CD1c-positive myeloid dendritic cell (primary cell): Measurements from ENCODE around the gene DAAM1.

Experiments used
- DNase-seq: peaks from one replicate; pipeline ENCODE4 v3.0.0-alpha.2; 2016; ENCODE audit errors: extremely low spot score

DAAM1 gene

DNA sequence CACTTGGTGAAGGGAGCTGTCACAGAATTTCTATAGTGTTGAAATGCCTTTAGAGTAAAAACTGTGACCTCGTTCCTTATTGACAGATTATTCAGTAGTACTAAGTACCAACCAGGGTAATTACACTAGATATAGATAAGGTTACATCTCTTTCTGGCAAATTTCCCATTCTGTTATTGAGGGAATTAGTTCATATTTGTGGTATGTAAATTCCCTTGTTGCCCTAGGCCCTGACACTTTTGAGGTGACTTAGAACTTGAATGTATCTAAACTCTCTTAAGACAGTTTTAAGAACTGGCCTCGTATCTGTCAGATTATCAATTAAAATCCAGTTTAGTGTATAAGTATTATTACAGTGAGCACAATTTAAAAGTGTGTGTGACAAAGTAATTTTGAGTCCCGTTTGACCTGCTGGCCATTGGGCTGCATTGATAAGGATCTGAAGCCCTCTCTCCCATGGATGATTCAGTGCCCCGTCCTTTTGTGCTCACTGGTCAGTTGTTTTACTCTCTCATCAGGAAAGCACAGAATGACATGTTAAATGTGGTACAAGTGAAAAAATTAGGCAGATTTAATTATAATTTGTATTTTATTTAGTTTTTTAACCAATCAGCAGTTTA, 153.5 kb downstream of the DAAM1 start:
- DNase-seq = no peak

DNA sequence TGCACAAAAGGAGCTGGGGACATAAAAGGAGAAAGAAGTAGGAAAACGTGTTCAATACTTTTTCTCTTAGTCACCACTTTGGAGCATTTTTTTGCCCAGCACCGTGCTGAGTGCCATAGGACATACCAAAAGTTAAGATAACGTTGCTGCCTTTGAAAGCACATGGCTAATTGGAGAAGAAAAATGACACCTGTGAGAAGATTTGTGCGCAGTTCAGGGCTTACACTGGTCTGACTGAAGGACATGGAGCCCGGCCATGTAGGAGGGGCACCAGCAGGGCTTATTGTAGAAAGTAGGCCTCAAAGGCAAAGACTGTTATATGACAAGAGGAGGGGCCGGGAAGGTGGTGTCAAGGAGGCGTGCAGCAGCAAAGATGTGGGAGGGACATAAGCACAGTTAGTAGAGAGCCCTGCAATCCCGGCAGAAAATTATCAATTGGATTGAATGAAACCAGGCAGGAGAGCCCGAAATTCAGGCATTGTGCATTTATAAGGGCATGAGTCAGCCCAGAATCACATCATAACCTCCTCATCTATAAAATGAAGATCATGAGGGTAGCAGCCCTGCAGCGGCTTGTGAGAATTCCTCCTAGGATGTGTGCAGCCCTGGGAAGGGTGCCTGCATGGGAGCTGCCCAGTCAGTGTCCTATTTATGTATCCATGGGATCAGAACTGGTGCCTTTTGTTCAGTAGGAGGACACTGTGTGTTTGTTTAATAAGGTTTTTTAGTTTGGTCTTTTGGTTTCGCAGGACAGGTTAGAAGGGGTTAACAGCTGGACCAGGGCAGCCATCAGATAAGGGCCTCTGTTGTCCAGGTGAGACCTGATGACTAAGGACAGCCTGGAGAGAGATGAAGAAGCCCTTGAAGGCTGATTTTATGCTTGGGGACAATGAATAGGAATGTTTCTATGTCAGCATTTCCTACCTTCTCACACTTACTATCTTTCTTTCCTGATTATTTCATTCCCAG, 154.3 kb downstream of the DAAM1 start:
- no peak for DNase-seq

DNA sequence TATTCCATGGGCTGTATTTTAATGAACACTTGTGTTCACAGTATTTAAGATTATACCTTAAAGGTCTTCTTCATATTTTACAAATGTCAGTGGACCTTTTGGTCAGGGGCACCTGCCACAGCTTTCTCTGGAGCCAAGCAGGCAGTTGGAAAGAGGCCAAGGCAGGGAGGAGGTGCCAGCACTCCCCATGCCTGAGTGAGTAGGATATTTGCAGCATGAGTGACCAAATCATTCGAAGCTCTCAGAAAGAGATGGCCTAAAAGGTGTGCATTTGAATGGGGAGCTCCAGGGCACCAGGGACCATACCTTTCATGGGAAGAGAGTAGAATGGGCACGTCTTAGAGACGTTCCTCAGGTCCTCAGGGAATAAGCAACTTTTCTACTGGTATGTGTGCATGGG, 155.1 kb downstream of the DAAM1 start:
- DNase-seq = no peak

DNA sequence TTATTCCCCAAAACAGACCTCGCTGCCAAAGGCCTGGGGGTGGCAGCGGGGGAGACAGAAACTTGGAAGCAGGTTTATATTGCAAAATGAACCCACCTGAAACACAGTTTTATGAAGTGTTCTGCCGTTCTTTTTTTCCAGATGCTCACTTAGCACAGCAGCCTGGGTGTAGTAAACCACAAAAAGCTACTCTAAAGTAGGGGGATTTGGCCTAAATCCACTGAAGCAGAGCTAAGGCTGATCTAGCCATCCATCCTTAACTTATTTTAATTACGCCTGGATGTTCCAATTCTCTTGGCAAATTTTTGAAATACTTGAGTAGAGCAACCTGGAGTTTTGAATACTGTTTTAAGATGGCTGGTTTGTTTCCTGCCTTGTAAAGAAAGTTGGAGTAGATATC, 155.5 kb downstream of the DAAM1 start:
- no peak for DNase-seq

DNA sequence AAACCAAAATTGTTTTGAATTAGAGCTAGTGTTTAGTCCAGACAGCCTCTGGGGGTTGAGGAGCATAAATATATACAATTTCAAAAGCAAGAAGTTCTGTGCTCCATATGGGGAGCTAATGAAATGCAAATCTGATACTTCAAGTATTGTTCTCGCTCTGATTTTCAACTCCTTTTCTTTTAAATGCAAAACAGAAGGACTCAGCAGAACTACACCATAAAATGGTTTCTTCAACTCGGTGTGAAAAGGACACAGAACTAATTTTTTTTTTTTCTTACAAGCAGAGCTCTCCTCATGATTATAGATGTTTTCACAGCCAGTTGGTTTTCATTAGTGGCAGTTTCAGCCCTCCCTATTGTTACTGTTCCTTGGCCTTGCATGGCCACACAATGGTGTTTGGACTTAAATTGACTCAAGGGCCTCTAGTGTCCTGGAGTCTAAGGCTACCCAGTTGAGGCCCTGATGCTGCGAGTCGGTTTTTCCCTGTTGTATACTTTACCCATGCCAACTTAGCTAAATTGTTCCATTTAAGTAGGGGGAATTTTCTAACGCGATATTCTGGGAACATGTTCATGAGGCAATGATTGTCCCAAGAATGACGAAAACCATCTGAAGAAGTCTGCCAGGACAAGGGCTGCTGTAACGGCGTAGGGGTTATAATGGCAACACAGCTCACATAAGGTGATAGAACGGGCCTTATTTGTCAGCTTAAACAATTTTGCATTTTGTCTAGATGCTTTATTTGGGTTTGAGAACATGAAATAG, 156.4 kb downstream of the DAAM1 start:
- no peak for DNase-seq

DNA sequence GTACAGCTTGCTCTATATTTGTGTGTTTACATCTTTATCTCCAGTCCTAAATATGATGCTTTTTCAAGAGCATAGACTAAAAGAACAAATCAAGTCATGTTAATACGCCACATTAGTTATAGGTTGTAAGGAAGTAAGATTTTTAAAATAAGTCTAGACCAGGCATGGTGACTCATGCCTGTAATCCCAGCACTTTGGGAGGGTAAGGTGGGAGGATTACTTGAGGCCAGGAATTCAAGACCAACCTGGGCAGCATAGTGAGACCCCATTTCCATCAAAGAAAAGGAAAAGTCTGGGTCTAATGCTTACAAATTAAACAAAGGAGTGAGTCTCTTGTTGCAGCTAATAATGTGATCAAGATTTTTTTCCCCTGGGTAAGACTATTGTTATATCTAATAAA, 157.9 kb downstream of the DAAM1 start:
- no peak for DNase-seq

- DNase-seq = no peak
These were observed 158.5 kb downstream of the DAAM1 start for GRCh38 chr14:59346796-59347510.

DNA sequence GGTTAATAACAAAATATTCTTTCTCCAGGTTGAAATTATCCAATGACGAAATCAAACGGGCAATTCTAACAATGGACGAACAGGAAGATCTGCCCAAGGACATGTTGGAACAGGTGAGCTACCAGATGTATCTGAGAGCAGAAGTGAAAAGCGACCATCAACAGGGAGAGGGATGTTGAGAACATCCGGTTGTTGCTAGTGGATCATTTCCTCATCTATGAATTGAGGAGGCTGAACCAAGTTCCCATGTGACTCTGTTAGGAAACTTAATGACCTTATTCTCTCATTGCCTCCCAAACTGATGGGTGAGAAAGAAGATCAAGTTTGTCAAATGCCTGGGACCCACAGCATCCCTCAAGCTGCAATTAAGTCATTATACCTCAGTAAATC, 159.0 kb downstream of the DAAM1 start:
- DNase-seq = peak; percentile 18

DNA sequence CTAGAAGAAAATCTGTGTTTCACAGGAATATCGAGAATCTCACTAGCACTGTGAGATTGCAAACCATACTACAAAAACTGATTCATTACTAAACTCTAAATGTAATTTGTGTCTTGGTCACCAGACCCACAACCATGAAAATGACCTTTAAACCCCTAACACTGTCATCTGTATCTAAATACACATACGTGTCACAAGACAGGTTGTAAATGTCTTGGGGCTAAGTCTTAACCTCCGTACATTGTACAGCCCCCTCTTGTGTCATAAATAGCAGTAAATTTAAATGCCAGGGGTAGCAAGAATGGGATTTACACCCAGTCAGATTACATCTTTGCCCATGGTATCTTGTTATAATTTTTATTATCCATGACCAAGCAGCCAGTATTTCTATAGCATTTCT, 159.4 kb downstream of the DAAM1 start:
- DNase-seq = no peak

DNA sequence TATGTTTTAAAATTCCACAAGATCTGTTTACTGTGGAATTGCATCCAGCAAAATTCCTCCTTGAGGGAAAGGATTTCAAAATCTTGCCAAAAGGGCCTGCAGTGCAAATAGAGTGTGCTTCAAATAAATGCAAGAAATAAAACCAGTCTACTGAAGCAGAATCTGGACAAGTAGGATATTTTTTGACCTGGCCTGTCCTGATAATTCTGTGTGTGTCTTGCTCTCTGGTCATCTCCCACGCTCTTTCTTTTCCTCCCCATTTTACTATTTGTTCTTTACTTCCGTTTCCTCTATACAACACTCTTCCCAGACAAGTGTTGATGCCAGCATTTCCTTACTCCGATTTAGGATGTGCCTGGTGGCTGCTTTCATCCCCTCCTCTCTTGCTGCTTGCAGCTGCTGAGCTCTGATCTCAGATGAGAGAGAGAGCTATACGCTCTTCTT, 160.8 kb downstream of the DAAM1 start:
- DNase-seq = no peak

GRCh38 chr14:59352961-59353360, 164.5 kb downstream of the DAAM1 start:
- no peak for DNase-seq

GRCh38 chr14:59354666-59355065, 166.2 kb downstream of the DAAM1 start:
- DNase-seq = no peak

- DNase-seq = no peak
These were observed 166.6 kb downstream of the DAAM1 start for GRCh38 chr14:59355091-59355490.

DNA sequence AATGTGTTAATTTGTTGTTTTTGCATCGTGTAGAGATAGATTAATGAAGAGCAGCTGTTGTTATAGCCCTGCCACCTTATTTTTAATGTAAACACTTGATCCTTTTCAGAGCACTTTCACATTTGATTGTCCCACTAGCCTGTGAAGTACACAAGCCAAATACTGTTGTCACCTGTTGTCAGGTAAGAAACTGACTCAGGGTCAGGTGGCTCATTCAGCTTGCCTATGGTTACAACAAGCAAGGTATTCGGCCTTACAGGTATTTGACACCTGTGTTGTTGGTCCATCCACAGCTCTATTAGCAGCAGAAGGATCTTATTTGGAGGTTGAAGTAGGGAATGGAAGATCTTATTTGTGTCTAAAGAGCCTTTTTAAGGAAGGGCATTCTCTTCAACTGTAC, 167.8 kb downstream of the DAAM1 start:
- DNase-seq = no peak

- DNase-seq = no peak
These were observed 168.3 kb downstream of the DAAM1 start for GRCh38 chr14:59356767-59357166.

DNA sequence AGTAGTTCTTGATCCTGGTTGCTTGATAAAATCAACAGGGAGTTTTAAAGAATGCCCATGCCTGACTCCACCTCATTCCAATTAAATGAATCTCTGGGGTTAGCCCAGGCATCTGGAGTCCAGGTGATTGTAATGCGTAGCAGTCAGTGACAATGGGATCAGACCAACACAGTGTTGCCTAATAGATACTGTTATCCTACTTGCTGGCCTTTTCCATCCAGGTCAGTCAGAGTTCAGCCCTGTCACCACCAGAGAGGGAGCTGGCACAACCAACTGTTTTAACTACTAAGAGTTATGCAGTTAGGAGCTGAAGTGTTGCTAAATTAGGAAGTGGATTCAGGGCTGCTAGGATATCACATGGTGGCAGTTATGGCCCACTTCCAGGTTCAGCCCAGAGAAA, 169.6 kb downstream of the DAAM1 start:
- DNase-seq = peak; percentile 8

GRCh38 chr14:59358784-59359183, 170.3 kb downstream of the DAAM1 start:
- no peak for DNase-seq

- peak; percentile 51 for DNase-seq
These were observed 171.1 kb downstream of the DAAM1 start for GRCh38 chr14:59359431-59360124.

DNA sequence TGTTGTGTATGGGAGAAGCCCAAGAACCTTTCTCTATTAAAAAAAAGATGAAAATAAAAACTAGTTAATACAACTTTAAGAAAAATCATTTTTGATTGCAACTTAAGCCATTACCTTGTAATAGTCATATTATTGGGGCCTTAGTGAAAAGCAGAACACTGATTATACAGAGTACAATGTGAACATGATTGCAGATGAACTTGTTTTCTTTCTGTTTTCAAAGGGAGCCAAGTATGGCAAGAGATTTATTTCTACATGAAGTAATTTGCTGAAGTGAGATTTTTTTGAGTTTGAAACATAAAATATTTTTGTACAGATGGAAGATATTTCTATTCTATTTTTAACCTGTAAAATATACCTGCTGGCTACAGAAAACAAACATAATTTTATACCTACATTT, 171.8 kb downstream of the DAAM1 start:
- no peak for DNase-seq

DNA sequence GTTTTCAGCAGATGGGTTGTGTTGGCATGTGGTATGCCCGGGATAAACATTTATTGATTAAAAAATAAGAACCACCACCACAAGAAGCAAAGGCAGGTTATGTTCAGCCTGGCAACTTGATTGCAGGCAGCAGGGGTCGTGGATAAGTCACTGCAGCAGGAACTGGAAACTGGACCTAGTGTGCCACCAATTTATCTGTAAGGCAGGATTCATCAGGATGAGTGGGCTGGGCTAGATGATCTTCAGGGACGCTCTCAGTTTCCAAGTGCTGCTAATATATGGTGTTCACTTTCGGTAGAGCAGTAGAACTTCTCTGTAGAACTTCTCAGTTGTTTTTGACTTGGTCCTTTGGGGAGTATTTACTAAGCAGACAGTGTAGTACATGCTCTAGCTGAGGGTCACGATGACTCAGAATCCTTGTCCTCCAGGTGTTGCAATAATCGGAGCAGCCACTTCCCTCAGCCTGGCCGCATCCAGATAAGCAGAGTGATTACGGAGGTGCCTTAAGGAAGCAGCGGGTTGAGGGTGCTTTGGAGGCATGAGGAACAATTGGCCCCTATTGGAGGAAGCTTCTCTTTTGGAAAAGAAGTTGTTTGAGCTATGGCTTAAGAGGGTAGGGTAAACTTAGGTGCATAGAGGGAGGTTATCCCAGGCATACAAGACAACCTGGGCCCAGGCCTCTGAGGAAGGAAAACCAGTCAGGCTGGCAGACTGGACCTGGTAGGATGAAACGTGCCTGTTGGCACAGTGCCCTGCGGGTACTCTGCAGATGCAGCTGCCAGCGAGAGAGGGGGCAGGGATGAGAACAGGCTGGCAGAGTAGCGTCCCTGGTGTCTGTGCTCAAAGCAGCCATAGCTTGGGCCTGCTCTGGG, 172.7 kb downstream of the DAAM1 start:
- DNase-seq = peak; percentile 81
